A673 (cell line): ENCODE data around the gene PIP4K2A. TPM values are rescaled to one million over a fixed set of nuclear protein-coding genes. Genes with fewer than 3 reads are reported as not detected.

Source experiments
- BruUV-seq: library from RNA; stranded (reverse); fragments of 400-500 nt; replicated peaks from 2 replicates; lab custom pipeline; 2021; lab: Mats Ljungman, UMichigan
- CTCF ChIA-PET: fragments of 300-600 bp; sonication (Branson Sonifier 250); formaldehyde crosslinking; loops from one replicate; lab custom pipeline; 2022; ENCODE audit warnings: antibody characterized with exemption; lab: Charles Lee
- POLR2A ChIA-PET: fragments of 300-600 bp; sonication (Branson Sonifier 250); formaldehyde crosslinking; loops from one replicate; lab custom pipeline; 2022; ENCODE audit warnings: antibody characterized with exemption; ENCODE audit not compliant: low non-redundant PET; lab: Charles Lee
- DNase-seq: peaks from one replicate; pipeline ENCODE4 v3.0.0-alpha.2; 2015; ENCODE audit warnings: low spot score
- H3K27ac ChIP-seq: fragments of 200-600 bp; sonication (generic); 2 replicates; pipeline ENCODE4 v1.5.1; 2016; ENCODE audit warnings: mixed run types, low read depth, mild to moderate bottlenecking, mixed read lengths, antibody characterized with exemption, low read length; ENCODE audit not compliant: poor library complexity, severe bottlenecking
- H3K27me3 ChIP-seq: fragments of 200-600 bp; sonication (generic); replicated peaks from 2 replicates; pipeline ENCODE4 v1.6.1; 2017; ENCODE audit warnings: mixed run types, low read depth, mild to moderate bottlenecking, mixed read lengths, antibody characterized with exemption, low read length; ENCODE audit not compliant: insufficient read depth, poor library complexity
- H3K36me3 ChIP-seq: fragments of 200-600 bp; sonication (generic); 2 replicates; pipeline ENCODE4 v1.6.1; 2016; ENCODE audit warnings: mixed run types, mild to moderate bottlenecking, mixed read lengths, antibody characterized with exemption, low read length; ENCODE audit not compliant: insufficient read depth, poor library complexity, severe bottlenecking
- H3K4me1 ChIP-seq: fragments of 200-600 bp; sonication (generic); 2 replicates; pipeline ENCODE4 v1.6.1; 2017; ENCODE audit warnings: mixed run types, mild to moderate bottlenecking, mixed read lengths, antibody characterized with exemption, low read length; ENCODE audit not compliant: insufficient read depth, poor library complexity, severe bottlenecking
- H3K4me3 ChIP-seq: fragments of 200-600 bp; sonication (generic); 2 replicates; pipeline ENCODE4 v1.5.1; 2016; ENCODE audit warnings: low read depth, mixed run types, mild to moderate bottlenecking, mixed read lengths, low read length; ENCODE audit not compliant: poor library complexity, severe bottlenecking
- H3K9me3 ChIP-seq: fragments of 200-600 bp; sonication (generic); 2 replicates; pipeline ENCODE4 v1.6.1; 2016; ENCODE audit warnings: mixed run types, low read depth, mild to moderate bottlenecking, mixed read lengths, antibody characterized with exemption, low read length; ENCODE audit not compliant: poor library complexity, severe bottlenecking
- CTCF ChIP-seq: fragments of 300-800, 200-600 bp; sonication (generic); conservative IDR thresholded peaks from 2 replicates; pipeline ENCODE4 v1.5.1; 2017; ENCODE audit warnings: low read depth, mild to moderate bottlenecking, antibody characterized with exemption, low read length, moderate library complexity, mixed read lengths
- EZH2 ChIP-seq: fragments of 200-600 bp; sonication (generic); IDR thresholded peaks from 2 replicates; pipeline ENCODE4 v1.6.1; 2017; ENCODE audit warnings: borderline replicate concordance, low read depth, mild to moderate bottlenecking, mixed read lengths, antibody characterized with exemption, low read length; ENCODE audit not compliant: poor library complexity, severe bottlenecking
- intact Hi-C: fragments of 100-400 bp; cut with micrococcal nuclease; formaldehyde crosslinking; loops from one replicate; pipeline ENCODE4 v1.10.0; 2022; ENCODE audit not compliant: unreplicated experiment
- total RNA-seq: library from RNA; stranded (reverse); gene quantifications from 2 replicates; pipeline ENCODE4 v1.2.3, GENCODE V29; 2021

Gene PIP4K2A
- total RNA-seq, 1 experiment from 2014 or later: 19.8 TPM

GRCh38 chr10:22758867-22759266 is 44.5 kb upstream of the PIP4K2A start:
- no peak overlapping the region for H3K27ac ChIP-seq
- TF ChIP-seq CTCF: no peak
- TF ChIP-seq EZH2: no peak
- ChIA-PET CTCF (no interaction called here), POLR2A (no interaction called here)
- BruUV-seq: no TSS peak
- intact Hi-C loops: no loop called here
- H3K36me3 ChIP-seq: no peaks in the 10 kb centered on the region
- H3K4me3 ChIP-seq: no peak overlapping the region
- H3K9me3 ChIP-seq: no peaks in the 10 kb centered on the region
- peaks cover 7% of the 10 kb centered on the region for H3K27me3 ChIP-seq
- H3K4me1 ChIP-seq: no peaks in the 10 kb centered on the region
- no peak for DNase-seq

- Histone ChIP-seq H3K4me1 (no peaks in the 10 kb centered on the region), H3K27ac (no peak overlapping the region), H3K27me3 (peaks cover 11% of the 10 kb centered on the region), H3K9me3 (no peaks in the 10 kb centered on the region), H3K36me3 (no peaks in the 10 kb centered on the region), H3K4me3 (no peak overlapping the region)
- POLR2A ChIA-PET: no interaction called here
- no peak for DNase-seq
- intact Hi-C loops: no loop called here
- CTCF ChIA-PET: no interaction called here
- TF ChIP-seq CTCF (no peak), EZH2 (no peak)
- no TSS peak for BruUV-seq
These were observed 39.9 kb upstream of the PIP4K2A start for GRCh38 chr10:22754296-22754695.

GRCh38 chr10:22753786-22754185 is 39.4 kb upstream of the PIP4K2A start:
- intact Hi-C loops: no loop called here
- TF ChIP-seq EZH2: no peak
- TF ChIP-seq CTCF: no peak
- H3K4me3 ChIP-seq: no peak overlapping the region
- H3K36me3 ChIP-seq: no peaks in the 10 kb centered on the region
- H3K4me1 ChIP-seq: no peaks in the 10 kb centered on the region
- no peaks in the 10 kb centered on the region for H3K9me3 ChIP-seq
- no peak overlapping the region for H3K27ac ChIP-seq
- ChIA-PET POLR2A (no interaction called here), CTCF (no interaction called here)
- peaks cover 11% of the 10 kb centered on the region for H3K27me3 ChIP-seq
- BruUV-seq: no TSS peak
- no peak for DNase-seq
